NCI-H1105 (cell line): ENCODE data around the gene DDX41.

Experiments
- DNase-seq: peaks from one replicate; lab custom pipeline; 2025; lab: John Stamatoyannopoulos, UW

DDX41 gene

DNA sequence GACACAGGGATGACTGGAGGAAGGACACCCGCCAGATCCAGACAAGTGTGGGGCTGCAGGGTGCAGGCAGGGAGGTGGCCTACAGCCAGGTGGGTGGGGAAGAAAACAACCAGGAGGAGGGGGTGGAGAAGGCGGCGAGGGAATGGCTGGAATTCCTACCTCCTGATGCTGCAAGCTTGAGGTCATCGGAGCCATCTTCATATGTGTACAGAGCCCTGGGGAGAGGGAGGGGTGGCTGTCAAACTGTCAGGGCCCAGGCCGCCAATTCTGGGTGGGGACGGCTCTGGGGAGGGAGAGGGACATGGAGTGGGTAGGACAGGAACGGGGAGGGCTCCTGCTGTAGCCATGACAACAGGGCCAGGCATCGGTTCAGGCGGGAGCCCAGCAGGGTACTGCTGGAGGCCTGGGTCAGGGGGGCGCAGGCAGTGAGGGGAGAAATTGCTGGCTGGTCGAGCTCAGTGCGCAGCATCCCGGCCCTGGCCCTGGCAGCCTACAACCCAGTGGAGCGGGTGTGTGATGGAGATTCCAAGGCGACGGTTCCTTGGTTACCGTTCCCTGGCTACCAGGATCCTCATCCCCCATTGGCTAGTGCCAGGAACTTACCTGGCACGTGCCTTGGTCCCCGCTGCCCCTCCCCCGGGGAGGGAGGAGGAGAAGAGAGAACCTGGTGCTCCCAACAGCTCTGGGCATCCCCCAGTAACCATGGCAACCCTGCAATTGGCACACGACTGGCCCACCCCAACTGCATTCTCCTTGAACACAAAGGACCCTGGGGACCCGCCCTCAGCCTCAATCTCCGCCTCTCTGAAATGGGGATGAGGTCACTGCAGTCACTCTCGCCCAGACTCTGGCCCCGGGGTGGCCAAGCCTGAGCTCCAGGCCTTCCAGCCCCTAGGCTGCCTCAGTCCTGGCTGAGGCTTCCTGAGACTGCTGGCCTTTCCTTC, 47.8 kb downstream of the DDX41 start:
- no peak for DNase-seq

- DNase-seq = no peak
Measured at GRCh38 chr5:177468329-177468684, 48.5 kb downstream of the DDX41 start.

DNA sequence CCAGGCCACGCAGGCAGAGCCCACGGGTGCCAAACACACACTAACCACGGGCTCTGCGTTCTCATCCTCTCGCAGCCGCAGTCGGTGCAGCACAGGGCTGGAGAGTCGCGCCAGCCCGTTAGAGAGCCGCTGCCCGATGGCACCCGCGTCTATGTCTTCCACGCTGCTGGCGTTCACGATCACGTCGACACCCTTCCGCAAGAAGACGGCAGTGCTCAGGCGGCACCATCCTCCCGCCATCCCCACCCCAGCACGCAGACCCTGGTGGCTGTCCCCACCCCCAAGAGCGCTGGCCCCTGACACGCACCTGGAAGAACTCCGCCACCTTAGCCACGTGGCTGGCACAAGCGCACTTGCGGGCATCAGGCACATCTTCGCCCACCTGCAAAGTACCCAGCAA, 49.3 kb downstream of the DDX41 start:
- no peak for DNase-seq

DNA sequence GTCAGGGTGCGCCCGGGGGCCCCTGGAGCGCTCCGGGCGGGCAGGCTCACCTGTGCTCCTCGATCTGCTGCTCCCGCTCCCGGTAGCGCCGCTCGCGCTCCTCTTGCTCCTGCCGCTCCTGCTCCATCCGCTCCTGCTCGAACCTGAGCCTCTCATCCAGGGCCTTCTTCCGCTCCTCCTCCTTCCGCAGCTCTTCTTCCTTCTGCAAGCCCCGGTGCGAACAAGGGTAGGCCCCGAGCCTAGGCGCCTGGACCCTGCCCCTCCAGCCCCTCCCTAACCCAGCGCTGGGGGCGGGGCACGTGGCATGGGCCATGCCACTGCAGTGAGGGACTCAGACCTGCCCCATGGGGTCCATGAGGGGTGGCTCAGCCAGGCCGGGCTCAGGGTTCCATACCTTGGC, 49.9 kb downstream of the DDX41 start:
- no peak for DNase-seq

DNA sequence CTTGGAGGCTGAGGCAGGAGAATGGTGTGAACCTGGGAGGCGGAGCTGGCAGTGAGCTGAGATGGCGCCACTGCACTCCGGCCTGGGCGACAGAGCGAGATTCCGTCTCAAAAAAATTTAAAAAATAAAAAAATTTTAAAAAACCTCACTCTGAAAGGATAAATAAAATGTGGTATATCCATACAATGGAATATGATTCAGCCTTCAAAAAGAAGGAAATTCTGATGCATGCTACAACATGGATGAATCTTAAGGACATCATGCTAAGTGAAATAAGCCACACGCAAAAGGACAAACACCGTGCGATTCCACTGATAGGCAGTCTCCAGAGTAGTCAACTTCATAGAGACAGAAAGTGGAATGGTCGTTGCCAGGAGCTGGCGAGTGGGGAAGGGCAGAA, 51.7 kb downstream of the DDX41 start:
- no peak for DNase-seq

DNA sequence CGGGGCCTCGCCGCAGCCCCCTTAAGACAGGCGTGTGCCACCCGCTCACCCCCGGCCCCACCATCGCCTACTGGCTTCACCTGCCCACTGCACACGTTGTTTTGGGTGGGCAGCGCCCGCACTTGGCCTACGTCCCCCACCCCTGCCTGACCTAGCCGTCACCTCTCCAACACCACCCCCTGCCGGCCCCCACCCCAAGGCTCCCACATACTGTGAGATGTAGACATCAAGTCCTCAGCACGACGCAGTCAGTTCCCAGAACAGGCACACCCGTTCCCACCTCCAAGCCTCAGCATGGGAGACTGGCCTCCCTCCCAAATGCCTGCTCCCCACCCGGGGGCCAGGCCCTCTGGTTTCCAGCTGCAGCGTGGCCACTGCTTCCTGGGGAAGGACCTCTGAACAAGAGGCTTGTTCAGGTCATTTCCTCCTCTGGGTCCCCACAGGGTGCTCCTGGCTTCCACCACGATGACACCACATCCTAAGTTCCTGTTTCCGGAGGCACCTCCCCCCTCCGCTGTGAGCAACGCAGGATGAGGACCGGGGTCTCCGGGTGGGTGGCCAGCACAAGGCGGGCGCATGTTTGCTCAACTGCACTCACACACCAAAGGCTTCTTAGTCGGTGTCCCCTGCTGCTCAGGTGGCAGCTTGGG, 54.6 kb downstream of the DDX41 start:
- no peak for DNase-seq
